ENCODE data around the gene ZNF385D.

DNA sequence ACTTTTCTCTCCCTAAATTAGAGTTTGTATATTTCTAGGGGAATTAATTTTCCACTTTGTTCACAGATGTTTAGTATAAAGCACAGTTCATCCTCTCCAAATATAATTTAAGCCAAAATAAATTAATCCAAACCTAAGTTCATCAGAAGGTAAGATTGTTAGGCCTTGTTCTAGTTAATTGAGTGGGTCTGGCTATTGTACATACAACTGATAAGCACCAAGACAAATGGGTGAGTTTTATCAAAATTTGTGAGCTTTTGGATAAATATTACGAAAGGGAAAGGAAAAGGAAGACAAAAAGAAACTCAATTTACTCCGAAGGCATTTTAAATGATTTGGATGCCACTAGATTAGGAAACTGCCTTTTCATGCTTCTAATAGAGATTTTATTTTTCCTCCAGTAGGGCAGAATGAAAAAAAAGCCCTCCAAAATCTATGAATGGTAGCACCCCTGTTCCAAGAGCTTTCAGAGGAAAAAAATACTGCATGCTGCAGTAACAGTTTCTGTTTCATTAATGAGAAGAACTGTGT, 304.0 kb downstream of the ZNF385D start:
- TF ChIP-seq, protein P1, sequence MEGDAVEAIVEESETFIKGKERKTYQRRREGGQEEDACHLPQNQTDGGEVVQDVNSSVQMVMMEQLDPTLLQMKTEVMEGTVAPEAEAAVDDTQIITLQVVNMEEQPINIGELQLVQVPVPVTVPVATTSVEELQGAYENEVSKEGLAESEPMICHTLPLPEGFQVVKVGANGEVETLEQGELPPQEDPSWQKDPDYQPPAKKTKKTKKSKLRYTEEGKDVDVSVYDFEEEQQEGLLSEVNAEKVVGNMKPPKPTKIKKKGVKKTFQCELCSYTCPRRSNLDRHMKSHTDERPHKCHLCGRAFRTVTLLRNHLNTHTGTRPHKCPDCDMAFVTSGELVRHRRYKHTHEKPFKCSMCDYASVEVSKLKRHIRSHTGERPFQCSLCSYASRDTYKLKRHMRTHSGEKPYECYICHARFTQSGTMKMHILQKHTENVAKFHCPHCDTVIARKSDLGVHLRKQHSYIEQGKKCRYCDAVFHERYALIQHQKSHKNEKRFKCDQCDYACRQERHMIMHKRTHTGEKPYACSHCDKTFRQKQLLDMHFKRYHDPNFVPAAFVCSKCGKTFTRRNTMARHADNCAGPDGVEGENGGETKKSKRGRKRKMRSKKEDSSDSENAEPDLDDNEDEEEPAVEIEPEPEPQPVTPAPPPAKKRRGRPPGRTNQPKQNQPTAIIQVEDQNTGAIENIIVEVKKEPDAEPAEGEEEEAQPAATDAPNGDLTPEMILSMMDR (conservative IDR thresholded peaks at IDR 0.05 in 1 of 2, IDR thresholded peaks at IDR 0.05 in 1 of 2; ENCODE audit: extremely low read depth in 1 of 2, insufficient read depth in 1 of 2, low read depth in 1 of 2, low read length in 2 of 2): no peak
- no peak for TF ChIP-seq EZH2 (IDR thresholded peaks at IDR 0.05; ENCODE audit: borderline replicate concordance, low read length)

All from mammary epithelial cell (primary cell).